Measurements from ENCODE around the gene SGMS1. TPM values are rescaled to one million over a fixed set of nuclear protein-coding genes. Genes with fewer than 3 reads are reported as not detected.

Gene SGMS1
- total and polyA plus RNA-seq, 10 donors = 5.9 to 84.3 (median 34.6) TPM

DNA sequence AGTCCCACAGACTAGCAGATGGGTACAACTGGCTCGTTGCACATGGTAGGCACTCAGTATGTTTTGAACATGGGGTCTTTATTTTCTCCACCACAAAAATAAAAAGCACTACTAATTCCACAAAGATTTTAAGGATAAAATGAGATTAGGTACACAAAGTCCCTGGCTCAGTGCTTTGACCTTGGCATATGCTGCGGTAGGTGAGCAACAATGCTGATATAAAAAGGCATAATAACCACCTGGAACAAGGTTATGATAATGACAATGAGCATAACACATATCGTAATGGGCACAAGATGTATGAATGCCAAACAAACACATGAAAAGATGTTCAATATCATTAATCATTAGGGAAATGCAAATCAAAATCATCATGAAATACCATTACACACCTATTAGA, 26.9 kb downstream of the SGMS1 start:
- intact Hi-C loops (cut with DNase I; ENCODE audit: low total_unique reads) = no loop called here
- 91 to 94% (median 93%) methylated on average over 3 of the region's 3 CpGs for WGBS, 5 donors
- H3K36me3 ChIP-seq = no peaks in the 10 kb centered on the region

DNA sequence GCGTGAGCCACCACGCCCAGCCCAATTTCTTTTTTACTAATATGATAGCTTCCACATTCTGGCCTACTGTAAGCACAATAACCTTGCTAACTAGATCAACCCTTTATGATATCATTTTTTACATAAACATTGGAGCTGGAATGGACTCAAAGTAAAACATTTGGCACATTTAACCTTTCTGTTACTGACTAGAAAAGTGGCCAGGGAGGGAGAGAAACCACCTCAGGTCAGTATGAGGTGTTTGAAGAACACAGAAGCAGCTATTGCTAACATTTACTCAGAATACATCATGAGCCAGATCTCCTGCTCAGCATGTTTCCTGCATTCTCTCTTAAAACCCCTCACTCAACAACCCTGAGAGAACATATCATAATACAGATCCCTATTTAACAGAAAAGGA, 27.3 kb downstream of the SGMS1 start:
- H3K27me3 ChIP-seq (replicated peaks in 1 of 7) = no peaks in the 10 kb centered on the region
- no peaks in the 10 kb centered on the region for H3K36me3 ChIP-seq
- H3K4me3 ChIP-seq = no peak overlapping the region
- TF ChIP-seq POLR2AphosphoS5 (IDR thresholded peaks at IDR 0.05) = no peak
- TF ChIP-seq, protein P1, sequence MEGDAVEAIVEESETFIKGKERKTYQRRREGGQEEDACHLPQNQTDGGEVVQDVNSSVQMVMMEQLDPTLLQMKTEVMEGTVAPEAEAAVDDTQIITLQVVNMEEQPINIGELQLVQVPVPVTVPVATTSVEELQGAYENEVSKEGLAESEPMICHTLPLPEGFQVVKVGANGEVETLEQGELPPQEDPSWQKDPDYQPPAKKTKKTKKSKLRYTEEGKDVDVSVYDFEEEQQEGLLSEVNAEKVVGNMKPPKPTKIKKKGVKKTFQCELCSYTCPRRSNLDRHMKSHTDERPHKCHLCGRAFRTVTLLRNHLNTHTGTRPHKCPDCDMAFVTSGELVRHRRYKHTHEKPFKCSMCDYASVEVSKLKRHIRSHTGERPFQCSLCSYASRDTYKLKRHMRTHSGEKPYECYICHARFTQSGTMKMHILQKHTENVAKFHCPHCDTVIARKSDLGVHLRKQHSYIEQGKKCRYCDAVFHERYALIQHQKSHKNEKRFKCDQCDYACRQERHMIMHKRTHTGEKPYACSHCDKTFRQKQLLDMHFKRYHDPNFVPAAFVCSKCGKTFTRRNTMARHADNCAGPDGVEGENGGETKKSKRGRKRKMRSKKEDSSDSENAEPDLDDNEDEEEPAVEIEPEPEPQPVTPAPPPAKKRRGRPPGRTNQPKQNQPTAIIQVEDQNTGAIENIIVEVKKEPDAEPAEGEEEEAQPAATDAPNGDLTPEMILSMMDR (IDR thresholded peaks at IDR 0.05 in 8 of 11, conservative IDR thresholded peaks at IDR 0.05 in 3 of 11) = no peak
- no peak for TF ChIP-seq POLR2A (IDR thresholded peaks at IDR 0.05)
- intact Hi-C loops (cut with DNase I; ENCODE audit: low total_unique reads) = no loop called here
- no peak for DNase-seq
- H3K4me1 ChIP-seq = peaks cover 0 to 28% (median 9%) of the 10 kb centered on the region in 6 donors
- no peak overlapping the region for H3K27ac ChIP-seq
- no peaks in the 10 kb centered on the region for H3K9me3 ChIP-seq
- 95 to 100% (median 97%) methylated on average over 2 of the region's 2 CpGs for WGBS, 5 donors

More for the DNA sequence above, 26.9 kb downstream of the SGMS1 start:
- Histone ChIP-seq H3K27ac (no peak overlapping the region), H3K4me1 (peaks cover 0 to 31% (median 9%) of the 10 kb centered on the region in 6 donors), H3K27me3 (replicated peaks in 1 of 7) (no peaks in the 10 kb centered on the region), H3K9me3 (no peaks in the 10 kb centered on the region), H3K4me3 (no peak overlapping the region)
- TF ChIP-seq, protein P1 (IDR thresholded peaks at IDR 0.05 in 8 of 11, conservative IDR thresholded peaks at IDR 0.05 in 3 of 11) = no peak
- TF ChIP-seq POLR2AphosphoS5 (IDR thresholded peaks at IDR 0.05) = no peak
- no peak for TF ChIP-seq POLR2A (IDR thresholded peaks at IDR 0.05)
- DNase-seq = no peak

DNA sequence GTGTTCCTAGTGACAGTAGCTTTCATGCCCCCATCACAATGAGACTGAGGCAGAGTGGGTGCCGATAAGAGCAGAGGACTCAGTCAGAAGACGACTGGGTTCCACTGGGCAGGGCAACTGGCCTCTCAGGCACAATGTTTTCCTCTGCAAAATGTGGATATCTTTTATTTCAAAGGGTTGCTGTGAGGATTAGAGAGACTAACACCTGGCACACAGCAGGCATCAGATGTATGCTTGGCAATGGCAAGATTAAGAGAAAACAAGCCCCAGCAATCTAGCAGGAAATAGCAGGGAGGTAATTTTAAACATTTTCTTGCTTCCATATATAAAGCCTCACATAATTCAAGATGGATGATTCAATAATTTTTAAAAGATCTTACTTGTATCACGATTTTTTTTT, 28.0 kb downstream of the SGMS1 start:
- Histone ChIP-seq H3K27ac (no peak overlapping the region), H3K27me3 (replicated peaks in 1 of 7) (no peaks in the 10 kb centered on the region), H3K9me3 (no peaks in the 10 kb centered on the region), H3K4me3 (no peak overlapping the region), H3K4me1 (peaks cover 0 to 24% (median 5%) of the 10 kb centered on the region in 6 donors), H3K36me3 (no peaks in the 10 kb centered on the region)
- WGBS, 5 donors = 88 to 97% (median 94%) methylated on average over 3 of the region's 3 CpGs
- TF ChIP-seq POLR2AphosphoS5 (IDR thresholded peaks at IDR 0.05) = no peak
- no peak for TF ChIP-seq POLR2A (IDR thresholded peaks at IDR 0.05)
- TF ChIP-seq, protein P1 (IDR thresholded peaks at IDR 0.05 in 8 of 11, conservative IDR thresholded peaks at IDR 0.05 in 3 of 11) = no peak
- intact Hi-C loops (cut with DNase I; ENCODE audit: low total_unique reads) = no loop called here
- no peak for DNase-seq

DNA sequence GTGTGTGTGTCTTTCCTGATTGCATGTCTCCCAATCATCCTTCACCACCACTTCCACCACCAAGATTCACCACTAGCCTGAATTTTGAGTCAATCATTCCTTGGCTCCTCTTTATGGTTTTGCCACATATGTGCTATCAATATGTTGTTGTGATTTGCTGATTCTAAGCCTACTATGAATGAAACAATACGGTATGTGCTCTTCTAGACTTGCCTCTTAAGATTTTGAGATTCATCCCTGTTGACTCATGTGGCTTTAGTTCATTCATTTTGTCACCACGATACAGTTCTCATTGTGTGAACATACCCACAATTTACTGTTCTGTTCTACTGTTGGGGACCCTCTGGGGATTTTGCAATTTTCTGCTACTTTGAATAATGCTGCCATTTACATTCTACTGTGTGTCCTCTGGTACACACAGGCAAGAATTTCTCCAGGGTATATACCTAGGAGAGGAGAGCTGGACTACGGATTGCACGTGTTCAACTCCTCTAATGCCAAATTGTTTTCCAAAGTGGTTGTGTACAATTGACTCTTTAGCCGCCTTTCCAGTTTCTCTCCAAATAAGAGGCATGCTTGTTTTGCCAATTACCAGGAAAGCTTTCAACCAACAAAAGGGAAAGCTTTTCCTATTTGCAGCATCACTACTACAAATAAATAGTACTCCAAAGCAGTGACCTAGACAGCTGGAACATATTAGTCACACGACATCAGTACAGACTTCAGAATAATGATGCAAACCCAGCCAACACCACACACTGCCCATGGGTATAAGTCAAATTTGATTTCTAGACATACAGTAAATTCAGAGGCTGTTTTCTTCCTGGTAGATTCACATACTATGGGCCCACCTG, 30.0 kb downstream of the SGMS1 start:
- no peak for DNase-seq
- Histone ChIP-seq H3K9me3 (no peaks in the 10 kb centered on the region), H3K27ac (no peak overlapping the region), H3K4me3 (no peak overlapping the region), H3K4me1 (peaks cover 0 to 5% (median 0%) of the 10 kb centered on the region in 6 donors), H3K36me3 (peaks cover 0 to 15% (median 12%) of the 10 kb centered on the region in 6 donors), H3K27me3 (replicated peaks in 1 of 7) (no peaks in the 10 kb centered on the region)
- 91 to 97% (median 92%) methylated on average over 6 of the region's 6 CpGs for WGBS, 5 donors
- intact Hi-C loops (cut with DNase I; ENCODE audit: low total_unique reads) = no loop called here
- no peak for TF ChIP-seq POLR2A (IDR thresholded peaks at IDR 0.05)
- TF ChIP-seq, protein P1 (IDR thresholded peaks at IDR 0.05 in 8 of 11, conservative IDR thresholded peaks at IDR 0.05 in 3 of 11) = no peak
- no peak for TF ChIP-seq POLR2AphosphoS5 (IDR thresholded peaks at IDR 0.05)
